Breast epithelium (tissue), 3 donors: ENCODE data around the gene PCDHB16.
A peak's percentile ranks its signal among the peaks of the same experiment; 100 is the strongest.

Experiments
- CTCF ChIP-seq, 3 donors: fragments of 450-650 bp; IDR thresholded peaks; one replicate each; pipeline ENCODE4 v1.5.1; 2016 to 2017; ENCODE audit warnings: antibody characterized with exemption in 3 of 3, mild to moderate bottlenecking in 3 of 3, moderate library complexity in 3 of 3
- POLR2A ChIP-seq: fragments of 450-650 bp; IDR thresholded peaks from one replicate; pipeline ENCODE4 v1.6.1; 2016; ENCODE audit warnings: antibody characterized with exemption, mild to moderate bottlenecking, moderate library complexity
- POLR2AphosphoS5 ChIP-seq, 3 donors: sonication (generic); formaldehyde crosslinking; IDR thresholded peaks; one replicate each; pipeline ENCODE4 v1.6.1; 2017; ENCODE audit warnings: antibody characterized with exemption in 3 of 3

DNA sequence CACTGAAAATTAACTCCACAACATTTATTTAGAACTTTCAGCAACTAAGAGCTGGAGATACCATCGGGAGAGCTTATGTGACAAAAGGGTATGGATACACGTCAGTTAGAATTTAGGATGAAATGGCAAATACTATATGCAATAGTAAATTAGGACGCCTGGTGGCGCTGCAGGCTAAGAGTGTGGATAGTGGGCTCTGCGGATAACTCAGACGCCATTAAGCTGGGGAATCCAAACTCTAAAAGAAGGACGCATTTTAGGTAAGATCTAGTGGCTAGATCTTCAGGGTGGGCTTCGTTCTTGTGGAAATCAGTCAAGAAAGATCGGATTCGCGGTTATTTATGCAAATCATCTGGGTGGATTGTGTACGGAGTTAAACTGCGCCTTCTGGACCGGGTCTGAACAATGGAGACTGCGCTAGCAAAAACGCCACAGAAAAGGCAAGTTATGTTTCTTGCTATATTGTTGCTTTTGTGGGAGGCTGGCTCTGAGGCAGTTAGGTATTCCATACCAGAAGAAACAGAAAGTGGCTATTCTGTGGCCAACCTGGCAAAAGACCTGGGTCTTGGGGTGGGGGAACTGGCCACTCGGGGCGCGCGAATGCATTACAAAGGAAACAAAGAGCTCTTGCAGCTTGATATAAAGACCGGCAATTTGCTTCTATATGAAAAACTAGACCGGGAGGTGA is 47.0 kb upstream of the PCDHB16 start, which contains the start of gene PCDHB5:
- no peak for TF ChIP-seq POLR2A
- peak in 1 of 3 donors; percentile 22 for TF ChIP-seq CTCF (IDR thresholded peaks at IDR 0.05)
- TF ChIP-seq POLR2AphosphoS5 (IDR thresholded peaks at IDR 0.05), result no peak
